ENCODE measurements around the gene ITPR3.
"Not testable (repeated sequence)": the region's sequence is repeated elsewhere in the genome, so short reads cannot be mapped to it uniquely, and the experiment has no call there.

The ITPR3 gene

DNA sequence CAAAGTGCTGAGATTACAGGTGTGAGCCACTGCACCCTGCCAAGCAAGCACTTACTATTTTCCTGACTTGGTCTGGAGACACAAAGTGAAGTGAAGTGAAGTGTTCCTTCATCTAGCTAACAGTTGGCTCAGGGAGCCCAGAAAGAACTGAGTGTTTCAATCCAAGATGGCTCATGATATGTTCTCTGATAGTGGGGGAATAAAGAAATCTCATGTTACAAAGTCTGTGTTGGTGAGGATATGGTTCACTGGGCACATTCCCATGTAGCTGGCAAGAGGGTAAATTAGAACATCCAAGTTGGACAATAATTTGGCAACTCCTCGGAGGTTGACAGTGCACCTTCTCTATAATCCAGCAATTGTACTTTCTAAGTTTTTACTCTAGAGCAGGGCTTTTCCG is 5.0 kb upstream of the ITPR3 start:
- no peak for DNase-seq

DNA sequence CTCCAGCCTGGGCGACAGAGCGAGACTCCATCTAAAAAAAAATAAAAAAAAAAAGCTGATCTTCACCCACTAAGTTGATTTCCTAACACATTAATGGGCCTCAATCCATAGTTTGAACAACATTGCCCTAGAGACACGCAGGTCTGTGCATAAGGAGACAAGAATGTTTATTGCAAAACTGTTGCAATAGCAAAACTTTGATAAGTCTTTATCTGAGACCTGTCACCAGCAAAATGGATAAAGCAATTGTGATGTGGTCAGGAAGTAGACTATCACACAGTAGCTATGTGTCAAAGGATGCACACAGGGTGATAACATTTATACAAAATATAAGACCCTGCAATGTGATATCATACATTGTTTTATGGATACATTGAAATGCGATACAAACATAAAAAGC is 4.2 kb upstream of the ITPR3 start:
- no peak for DNase-seq

DNA sequence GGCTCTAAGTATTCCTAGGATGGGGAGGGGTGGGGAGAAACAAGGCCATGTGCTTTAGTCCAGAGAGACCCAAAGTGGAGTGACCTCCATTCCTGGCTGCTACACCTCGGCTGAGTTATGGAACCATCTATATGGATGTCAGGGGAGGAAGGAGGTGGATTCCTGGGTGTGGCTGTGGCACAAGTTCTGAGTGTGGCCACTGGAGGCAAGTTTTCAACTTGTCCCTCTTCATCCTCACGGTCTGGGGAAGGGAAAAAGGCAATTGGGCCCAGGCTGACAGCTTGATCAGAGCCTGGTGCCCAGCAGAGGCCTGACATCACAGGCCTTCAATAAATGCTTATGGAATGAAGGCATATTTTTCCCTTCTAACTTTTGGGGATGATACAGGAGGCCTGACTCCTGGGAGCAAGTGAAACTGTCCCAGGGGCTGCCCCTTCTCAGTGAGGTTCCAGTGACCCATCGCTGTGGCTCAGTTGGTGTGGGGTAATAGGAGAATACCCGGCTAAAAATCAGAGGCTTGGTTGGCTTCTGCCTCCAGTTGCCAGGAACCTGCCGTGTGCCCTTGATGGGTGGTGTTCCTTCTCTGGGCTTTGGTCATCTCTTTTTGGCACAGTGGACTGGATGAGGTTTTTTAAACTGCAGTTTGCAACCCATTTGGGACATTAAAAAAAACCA is 1.8 kb upstream of the ITPR3 start:
- DNase-seq: no peak

DNA sequence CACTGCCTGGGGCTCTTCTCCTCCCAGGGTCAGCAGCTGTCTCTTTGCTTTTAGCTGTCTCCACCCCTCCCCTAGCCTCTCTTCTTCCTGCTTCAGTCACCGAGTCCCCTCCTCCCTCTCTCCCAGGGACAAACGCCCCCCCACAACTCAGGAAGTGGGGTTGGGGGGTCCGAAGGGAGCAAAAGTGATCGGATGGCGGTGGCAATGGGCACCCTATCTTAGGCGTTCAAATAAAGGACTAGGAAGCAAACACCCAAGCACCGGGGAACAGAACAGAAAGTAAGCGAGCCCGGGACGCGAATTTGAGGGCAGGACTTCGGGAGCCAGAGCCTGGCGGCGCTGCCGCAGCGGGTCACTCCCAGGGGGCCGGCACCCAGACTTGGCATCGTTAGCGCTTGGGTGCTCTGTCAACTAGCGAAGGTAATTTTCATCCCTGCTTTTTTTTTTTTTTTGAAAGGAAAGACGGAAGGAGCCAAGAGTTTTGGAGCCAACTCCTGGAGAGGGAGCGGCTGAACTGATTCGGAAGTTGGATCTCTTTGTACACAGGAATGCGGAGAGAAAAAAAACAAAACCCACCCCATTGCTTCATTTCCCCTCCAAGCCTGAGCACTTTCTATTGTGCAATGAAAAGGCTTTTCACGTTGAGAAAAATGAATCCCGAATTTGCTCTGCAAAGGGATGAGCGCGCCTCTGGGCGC is 815 bp upstream of the ITPR3 start:
- DNase-seq: peak in 1 of 4 experiments; percentile 14

DNA sequence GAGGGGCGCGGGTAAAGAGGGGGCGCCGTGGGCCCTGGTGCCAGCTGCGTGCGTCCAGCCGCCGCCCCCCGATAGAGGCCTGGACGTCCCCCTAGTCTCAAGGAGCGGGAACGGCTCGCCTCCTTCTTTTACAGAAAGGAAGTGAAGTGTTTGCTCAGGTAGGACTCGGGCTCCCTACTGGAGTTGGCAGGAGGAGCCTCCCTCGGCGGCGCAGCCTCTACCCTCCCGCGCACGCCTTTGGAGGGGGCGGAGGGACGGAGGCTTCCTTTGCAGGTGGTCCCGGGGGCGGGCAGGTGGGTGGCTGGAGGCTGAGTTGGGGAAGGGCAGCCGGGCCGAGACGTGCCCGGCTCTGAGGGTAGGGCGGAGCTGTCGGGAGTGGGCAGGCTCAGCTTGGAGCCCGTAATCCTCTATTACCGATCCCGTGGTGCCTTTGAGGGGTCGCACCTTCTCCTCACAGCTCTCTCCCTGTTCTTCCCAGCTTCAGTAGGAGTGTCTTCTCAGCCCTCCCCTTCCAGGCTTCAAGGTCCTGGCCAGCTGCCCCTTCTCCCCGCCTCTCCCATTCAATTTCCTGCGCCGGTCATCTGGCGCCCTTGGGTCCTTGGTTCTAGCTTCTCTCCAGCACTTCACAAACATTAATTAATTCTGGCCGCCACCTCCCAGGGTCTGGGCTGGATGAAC is 728 bp downstream of the ITPR3 start:
- DNase-seq: peak in 1 of 4 experiments; percentile 15

DNA sequence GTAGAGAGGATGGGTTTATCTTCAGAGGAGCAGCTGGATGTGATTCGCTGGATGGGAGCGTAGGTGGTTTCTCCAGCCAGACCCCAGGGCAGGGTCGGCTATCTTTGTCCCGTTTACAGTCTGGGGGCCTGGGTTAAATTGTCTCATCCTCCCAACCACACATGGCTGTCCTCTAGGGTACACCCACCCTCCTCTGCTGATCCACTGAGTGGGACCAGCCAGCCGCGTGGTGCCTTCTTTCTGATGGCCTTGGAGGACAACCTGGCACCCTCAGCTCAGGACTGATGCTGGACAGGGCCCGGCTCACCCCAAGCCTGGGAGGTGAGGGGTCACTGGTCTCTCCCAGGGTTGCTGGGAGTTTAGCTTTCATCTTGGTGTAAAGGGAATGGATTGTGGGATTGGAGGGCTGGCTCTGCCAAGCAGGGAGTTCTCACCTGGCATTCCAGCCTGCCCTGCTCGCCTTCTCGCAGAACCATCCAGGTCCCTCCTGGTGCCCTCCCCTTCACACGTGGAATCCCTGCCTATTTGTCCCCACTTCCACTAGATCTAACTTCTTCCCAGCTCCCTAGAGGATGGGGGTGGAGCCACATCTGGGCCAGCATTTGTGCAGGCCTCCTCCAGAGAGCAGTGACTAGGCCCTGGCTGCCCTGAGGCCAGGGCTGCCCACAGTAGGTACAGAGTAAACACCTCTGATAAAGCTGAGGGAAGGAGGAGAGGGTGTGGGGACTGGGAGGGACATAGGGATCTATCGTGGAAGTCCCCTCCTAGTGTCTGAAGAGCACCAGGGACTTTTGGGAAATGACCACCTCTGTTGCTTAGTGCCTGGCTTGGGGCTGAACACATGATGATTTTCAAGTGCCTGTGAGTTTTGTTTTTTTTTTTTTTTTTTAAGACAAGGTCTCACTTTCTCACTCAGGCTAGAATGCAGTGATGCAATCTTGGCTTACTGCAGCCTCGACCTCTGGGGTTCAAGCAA is 1.6 kb downstream of the ITPR3 start:
- DNase-seq: no peak

DNA sequence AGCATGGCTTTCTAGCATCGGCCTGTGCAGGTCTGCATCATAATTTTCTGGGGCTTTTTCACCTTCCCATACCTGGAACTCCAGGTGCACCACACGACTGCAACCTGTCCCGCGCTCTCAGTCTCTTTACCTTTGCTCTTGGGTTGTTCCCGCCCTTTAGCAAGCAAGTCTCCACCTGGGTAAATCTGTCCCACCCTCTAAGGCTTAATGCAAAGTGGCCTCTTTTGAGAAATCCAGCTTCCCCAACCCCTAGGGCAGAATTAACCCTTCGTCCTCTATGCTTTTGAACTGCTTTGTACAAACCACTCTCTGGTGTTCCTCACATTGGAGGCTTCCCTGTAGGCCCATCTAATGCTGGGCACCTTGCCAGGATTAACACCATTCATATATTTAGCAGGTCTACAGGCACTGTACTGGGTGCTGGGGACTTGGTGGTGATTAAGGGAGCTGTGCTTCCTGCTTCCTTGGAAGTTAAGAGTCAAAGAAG is 2.8 kb downstream of the ITPR3 start:
- DNase-seq: no peak

DNA sequence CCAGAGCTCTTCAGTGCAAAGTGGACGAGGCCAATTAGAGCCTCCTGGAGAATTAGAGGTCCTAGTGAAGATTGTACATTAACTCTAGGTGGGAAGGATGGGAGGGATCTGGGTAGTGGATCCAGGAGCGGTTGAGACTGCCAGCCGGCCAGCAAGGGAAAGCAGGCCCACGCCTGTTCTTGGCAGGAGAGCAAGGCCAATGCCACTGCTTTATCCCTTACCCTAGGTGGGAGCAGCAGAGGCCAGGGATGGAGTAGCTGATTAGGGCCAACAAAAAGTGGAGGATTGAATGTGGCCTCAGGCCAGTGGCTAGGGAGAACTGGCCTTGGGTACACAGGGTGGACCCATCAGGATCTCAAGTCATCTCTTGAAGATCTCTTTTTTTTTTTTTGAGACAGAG is 3.7 kb downstream of the ITPR3 start:
- DNase-seq: no peak

DNA sequence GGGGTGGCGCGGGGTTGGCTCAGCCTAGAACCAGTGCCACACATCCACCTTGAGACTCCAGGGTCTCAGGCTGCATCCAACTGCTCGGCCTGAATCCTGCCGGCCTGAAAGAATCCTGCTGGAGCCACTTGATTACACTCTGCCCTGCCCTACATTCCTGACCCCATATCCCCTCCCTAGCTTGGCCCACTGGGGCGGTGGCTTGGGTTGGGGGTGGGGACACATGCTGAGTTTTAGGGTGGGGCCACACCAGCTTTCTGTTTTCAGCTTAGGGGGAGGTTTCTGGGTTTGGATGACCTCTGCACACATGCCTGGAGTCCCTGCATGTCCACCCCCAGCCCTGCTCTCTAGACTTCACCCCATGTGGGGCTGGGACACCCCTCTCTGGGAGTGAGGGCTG is 6.8 kb downstream of the ITPR3 start:
- DNase-seq: no peak

DNA sequence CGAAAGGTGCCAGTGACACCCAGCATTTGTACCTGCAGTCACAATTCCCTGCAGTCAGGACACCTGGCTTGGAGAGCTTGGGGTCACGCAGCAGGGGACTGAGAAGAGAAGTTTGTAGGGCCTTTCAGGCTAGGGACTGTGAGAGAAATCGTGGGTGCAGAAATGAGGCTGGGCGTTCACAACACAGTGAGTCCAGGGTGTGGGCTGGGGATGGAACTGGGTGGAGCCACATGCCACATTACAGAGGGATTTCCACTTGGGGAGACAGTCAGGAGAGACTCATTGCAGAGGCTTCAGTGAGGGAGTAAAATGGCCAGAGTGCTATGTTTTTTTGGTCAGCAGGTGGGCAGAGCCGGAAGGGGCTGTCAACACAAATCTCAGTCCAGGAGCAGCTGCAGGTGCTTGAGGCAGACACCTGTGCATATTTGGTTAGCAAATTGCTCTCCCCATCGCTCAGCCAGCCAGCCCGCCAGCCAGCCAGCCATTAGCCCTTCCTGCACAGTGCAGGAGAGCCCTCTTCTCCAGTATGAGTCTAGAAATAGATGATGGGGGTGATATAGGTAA is 7.4 kb downstream of the ITPR3 start:
- no peak for DNase-seq

DNA sequence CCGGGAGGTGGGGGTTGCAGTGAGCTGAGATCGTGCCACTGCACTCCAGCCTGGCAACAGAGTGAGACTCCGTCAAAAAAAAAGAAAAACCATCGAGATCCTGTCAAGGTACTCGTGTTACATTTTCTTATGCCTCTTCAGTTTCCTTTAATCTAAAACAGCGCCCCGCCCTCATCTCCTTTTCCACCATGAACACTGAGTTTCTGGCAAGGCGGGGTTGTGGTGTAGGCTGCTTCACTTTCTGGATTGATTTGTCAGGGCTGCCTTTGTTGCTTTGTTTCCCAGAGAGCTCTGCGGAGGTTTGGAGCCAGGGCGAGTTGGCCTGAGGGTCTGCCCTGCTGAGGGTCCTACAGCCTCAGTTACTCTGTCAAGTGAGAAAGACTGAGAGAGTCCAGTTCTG is 8.9 kb downstream of the ITPR3 start:
- no peak for DNase-seq

DNA sequence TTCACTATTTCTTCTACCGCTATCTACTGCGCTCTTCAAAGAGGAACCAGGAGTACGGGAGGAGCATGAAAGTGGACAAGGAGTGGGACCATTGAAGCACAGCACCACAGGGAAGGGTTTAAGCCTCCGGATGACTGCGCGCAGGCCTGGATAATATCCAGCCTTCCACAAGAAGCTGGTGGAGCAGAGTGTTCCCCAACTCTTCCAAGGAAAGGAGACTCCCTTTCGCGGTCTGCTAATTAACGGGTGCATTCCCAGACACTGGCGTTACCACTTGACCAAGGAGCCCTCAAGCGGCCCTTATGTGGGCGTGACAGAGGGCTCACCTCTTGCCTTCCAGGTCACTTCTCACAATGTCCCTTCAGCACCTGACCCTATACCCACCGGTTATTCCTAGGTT is 10.4 kb downstream of the ITPR3 start:
- DNase-seq: not testable (repeated sequence)

DNA sequence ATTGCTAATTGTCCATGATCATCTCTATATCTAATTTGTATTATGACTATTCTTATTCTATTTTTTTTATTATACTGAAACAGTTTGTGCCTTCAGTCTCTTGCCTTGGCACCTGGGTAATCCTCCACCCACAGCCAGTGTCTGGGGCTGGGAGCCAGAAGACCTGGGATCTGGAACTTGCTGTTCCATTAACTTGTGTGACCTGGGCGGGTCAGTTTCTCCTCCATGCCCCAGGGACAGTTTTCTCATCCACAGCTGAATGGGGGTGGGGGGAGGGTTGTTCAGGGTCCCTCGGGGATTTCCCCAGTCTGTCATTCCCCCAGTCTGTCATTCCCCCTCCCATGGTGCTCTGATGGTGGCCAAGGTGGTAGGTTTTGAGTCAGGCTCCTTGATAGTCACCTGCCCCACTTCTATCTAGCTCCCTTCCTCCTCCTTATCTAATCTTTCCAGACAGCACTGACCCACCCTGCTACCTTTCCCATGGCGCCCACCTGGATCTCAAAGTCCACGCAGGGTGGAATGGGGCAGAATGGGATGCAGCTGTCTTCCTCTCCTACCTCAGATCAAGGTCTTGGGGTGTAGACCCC is 10.9 kb downstream of the ITPR3 start:
- no peak for DNase-seq

DNA sequence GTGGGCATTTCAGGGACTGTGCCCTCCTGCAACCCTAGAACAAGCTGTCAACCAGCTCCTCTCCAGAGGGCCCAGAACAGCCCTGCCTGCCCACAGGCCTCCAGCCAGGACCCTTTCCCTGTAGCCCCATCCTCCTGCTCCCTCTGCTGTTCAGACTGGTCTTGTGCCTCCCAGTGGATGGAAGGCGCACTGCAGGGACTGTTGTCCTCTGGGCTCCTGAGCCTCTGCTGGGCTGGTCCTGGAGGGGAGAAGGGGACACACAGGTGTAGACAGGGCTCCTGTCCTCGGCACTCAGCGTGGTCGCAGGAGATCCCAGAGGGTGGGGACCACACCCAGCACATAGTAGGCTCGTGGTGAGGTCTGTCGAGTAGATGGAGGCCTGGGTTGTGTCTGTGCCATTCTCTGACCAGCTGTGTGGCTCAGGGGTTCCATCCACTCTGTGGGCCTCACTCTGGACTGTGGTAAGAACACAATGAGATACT is 11.5 kb downstream of the ITPR3 start:
- peak in 1 of 4 experiments; percentile 18 for DNase-seq

DNA sequence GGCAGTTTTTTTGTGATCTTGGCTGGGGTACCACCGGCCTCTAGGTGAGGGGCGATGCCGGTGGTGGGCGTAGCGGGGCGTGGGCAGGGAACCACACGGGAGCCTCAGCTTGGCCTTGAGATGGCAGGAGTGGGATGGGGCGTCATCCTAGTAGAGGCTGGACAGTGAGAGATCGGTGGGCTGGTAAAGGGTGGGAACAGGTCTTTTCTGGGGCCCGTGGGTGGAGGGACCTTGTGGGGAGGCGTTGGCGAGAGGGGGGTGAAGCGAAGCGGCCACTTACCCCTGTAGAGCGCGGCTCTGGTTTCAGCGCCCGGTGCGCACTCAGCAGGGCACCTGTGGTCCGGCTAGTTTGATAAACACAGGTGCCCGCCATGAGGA is 12.0 kb downstream of the ITPR3 start:
- no peak for DNase-seq

DNA sequence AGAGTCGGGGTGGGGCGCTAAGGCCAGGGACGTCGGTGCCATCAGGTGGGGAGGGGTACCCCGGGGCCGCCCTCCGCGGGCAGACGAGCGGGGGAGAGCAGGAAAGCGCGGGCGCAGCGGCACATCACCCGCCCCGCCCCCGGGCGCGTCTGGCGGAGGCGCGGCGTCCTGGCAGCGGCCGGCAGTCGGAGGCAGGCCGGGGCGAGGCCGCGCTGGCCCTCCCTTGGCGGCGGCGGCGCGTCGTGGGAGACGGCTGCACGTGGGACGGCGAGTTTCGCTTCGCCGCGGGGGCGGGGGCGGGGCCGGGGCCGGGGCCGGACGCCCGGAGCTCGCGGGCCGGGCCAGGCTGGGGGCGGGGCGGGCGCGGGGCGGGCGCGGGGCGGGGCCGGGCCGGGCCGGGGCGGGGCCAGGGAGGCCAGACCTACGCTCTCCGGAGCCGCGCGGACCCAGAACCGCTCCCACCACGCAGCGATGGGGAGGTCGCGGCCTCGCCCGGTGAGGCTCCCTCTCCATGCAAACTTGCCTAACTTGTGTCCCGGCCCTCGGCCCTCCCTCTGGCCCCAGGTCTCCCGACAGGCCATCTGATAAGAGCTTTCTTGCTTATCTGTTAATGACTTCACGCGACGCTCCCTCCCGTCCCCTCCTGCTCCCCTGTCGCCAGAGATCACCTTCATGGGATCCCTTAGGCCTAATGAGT is 12.5 kb downstream of the ITPR3 start:
- peak; percentile 18 to 45 (median 32) for DNase-seq

DNA sequence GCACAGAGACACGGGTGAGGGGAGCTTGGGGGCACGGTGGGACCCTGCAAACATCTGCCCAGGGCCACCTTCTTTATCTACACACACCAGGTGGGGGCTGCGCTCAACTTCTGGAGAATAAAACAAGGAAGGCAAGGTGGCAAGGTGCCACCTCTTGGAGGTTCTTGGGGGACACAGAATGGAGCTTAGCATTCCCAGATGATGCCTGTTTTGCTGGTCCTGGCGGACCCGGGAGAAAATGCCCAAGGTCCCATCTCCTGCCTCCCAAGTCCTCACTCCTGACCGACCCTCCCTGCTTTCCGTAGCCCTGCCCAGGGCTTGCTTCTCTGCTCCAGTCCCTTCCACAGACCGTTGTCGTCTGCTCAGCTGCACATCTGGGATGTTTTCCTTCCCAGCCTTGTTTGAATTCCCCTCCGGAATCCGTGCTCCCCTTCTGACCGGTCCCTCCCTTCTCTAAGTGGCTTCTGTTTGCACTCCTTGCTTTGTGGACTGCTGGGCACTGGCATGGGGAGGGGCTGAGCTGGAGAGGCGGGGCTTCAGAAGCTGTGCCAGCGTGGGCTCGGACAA is 13.1 kb downstream of the ITPR3 start:
- no peak for DNase-seq

DNA sequence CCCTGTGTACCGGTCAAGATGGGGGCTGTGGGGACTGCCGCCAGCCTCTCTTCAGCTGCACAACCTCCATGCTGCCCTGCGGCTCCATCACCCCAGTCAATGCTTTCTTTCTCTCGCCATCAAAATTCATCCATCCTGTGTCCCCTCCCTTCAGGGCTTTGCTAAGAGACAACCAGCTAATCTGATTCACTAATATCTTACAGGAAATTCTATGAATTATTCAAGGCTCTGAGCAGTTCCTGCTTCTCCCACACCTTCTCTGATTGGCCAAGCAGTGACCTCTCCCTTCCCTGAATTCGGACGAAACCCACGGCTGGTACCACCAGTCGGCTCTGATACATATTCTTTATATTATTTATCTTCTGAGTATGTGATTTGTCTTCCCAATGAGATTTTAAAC is 13.8 kb downstream of the ITPR3 start:
- DNase-seq: no peak

DNA sequence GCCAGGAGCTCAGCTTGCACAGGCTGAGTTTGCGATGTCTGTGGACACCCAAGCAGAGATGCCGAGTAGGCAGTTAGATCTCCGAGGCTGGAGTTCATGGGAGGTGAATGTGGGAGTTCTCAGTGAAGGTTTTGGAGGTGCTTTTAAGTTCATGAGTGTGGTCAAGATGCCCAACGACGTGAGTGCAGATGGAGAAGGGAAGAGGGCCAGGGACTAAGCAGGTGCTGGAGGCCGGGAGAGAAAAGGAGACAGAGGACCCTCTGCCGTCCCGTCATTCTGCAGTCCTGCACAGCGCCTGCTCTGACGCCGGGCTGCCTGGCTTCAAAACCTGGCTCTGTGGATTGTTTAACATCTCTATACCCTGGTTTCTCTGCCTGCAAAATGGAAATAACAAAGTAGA is 15.5 kb downstream of the ITPR3 start:
- no peak for DNase-seq

DNA sequence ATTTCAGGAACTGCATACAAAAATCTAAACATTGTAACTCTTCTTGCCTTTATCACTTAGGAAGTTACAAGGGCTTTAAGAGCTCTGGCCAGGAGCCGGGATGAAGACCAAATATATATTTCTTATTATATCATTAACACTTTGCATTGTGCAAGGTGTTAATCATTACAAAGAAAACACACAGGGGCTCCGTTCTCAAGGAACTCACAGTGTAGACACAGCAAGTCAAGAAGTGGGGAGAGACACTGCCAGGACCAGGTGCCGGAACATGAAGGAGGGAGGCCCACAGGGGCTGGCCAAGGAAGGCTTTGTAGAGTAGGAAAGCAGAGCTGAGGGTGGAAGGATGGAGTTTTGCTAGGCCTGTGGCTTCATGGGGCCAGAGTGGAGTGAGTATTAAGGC is 17.4 kb downstream of the ITPR3 start:
- DNase-seq: no peak

DNA sequence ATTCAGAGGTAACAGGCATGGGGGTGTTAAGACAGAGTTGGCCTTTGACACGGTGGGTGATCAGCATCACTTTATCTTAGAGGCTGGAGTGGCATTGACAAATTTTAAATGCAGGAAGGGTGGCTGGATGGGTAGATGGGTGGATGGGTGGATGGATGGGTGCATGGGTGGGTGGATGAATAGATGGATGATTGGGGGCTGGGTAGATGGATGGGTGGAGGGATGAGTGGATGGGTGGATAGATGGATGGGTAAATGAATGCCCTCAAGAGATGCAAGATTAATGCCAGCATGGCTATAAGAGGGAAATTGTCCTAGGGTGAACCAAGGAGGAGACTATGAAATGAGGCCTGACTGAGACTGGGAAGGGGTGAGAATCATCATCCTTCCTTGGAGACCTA is 18.4 kb downstream of the ITPR3 start:
- DNase-seq: no peak

Measured in activated CD4-positive, CD25-positive, alpha-beta regulatory T cell (primary cell).